Measurements from ENCODE around the gene OCLN.

The OCLN gene

GRCh38 chr5:69493396-69494133, 975 bp downstream of the OCLN start:
- no peak overlapping the region for H3K27ac ChIP-seq (ENCODE audit: low read length)
- peaks cover 34% of the 10 kb centered on the region for H3K27me3 ChIP-seq (ENCODE audit: control insufficient read depth, insufficient read depth, low read length)
- H3K9ac ChIP-seq (ENCODE audit: low read length) = peak overlapping the region; percentile 84
- peak overlapping the region; percentile 80 for H3K4me3 ChIP-seq (ENCODE audit: low read length)
- peaks cover 4% of the 10 kb centered on the region for H3K4me1 ChIP-seq (ENCODE audit: control insufficient read depth, low read depth, low read length)
- no peaks in the 10 kb centered on the region for H3K9me3 ChIP-seq (ENCODE audit: control insufficient read depth, low read depth, low read length)
- H3K36me3 ChIP-seq (ENCODE audit: control insufficient read depth, low read depth, low read length) = no peaks in the 10 kb centered on the region

GRCh38 chr5:69494452-69494851, 1.9 kb downstream of the OCLN start:
- peaks cover 4% of the 10 kb centered on the region for H3K4me1 ChIP-seq (ENCODE audit: control insufficient read depth, low read depth, low read length)
- peaks cover 34% of the 10 kb centered on the region for H3K27me3 ChIP-seq (ENCODE audit: control insufficient read depth, insufficient read depth, low read length)
- no peaks in the 10 kb centered on the region for H3K9me3 ChIP-seq (ENCODE audit: control insufficient read depth, low read depth, low read length)
- peak overlapping the region; percentile 80 for H3K4me3 ChIP-seq (ENCODE audit: low read length)
- no peaks in the 10 kb centered on the region for H3K36me3 ChIP-seq (ENCODE audit: control insufficient read depth, low read depth, low read length)
- H3K27ac ChIP-seq (ENCODE audit: low read length) = no peak overlapping the region
- peak overlapping the region; percentile 84 for H3K9ac ChIP-seq (ENCODE audit: low read length)

DNA sequence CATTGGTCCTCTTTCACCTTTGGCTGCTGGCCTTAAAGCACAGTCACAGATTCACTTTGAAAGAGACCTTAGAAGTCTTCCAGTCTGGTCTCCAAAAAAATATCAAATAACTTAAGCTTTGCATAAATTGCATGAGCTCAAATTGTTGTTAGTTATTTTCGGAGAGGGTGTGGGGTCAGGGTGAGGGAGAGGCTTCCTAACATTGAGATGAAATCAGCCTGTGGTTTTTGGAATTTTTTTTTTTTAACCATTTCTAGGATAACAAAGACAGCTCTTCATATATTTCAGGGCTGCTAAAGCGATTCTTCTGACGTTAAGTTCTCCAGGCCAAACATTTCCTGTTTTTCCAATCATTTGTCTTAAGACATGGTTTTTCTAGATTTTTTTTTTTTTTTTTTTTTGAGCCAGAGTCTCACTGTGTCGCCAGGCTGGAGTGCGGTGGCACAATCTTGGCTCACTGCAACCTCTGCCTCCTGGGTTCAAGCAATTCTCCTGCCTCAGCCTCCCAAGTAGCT, 4.5 kb downstream of the OCLN start:
- H3K4me1 ChIP-seq (ENCODE audit: control insufficient read depth, low read depth, low read length) = peaks cover 10% of the 10 kb centered on the region
- H3K27me3 ChIP-seq (ENCODE audit: control insufficient read depth, insufficient read depth, low read length) = peaks cover 17% of the 10 kb centered on the region
- H3K9me3 ChIP-seq (ENCODE audit: control insufficient read depth, low read depth, low read length) = no peaks in the 10 kb centered on the region
- H3K27ac ChIP-seq (ENCODE audit: low read length) = no peak overlapping the region
- H3K4me3 ChIP-seq (ENCODE audit: low read length) = no peak overlapping the region
- no peak overlapping the region for H3K9ac ChIP-seq (ENCODE audit: low read length)
- H3K36me3 ChIP-seq (ENCODE audit: control insufficient read depth, low read depth, low read length) = no peaks in the 10 kb centered on the region

- Histone ChIP-seq H3K27ac (ENCODE audit: low read length) (no peak overlapping the region), H3K9me3 (ENCODE audit: control insufficient read depth, low read depth, low read length) (no peaks in the 10 kb centered on the region), H3K9ac (ENCODE audit: low read length) (no peak overlapping the region), H3K4me3 (ENCODE audit: low read length) (no peak overlapping the region), H3K36me3 (ENCODE audit: control insufficient read depth, low read depth, low read length) (no peaks in the 10 kb centered on the region), H3K27me3 (ENCODE audit: control insufficient read depth, insufficient read depth, low read length) (peaks cover 14% of the 10 kb centered on the region), H3K4me1 (ENCODE audit: control insufficient read depth, low read depth, low read length) (peaks cover 23% of the 10 kb centered on the region)
Measured at GRCh38 chr5:69498384-69498783, 5.8 kb downstream of the OCLN start.

DNA sequence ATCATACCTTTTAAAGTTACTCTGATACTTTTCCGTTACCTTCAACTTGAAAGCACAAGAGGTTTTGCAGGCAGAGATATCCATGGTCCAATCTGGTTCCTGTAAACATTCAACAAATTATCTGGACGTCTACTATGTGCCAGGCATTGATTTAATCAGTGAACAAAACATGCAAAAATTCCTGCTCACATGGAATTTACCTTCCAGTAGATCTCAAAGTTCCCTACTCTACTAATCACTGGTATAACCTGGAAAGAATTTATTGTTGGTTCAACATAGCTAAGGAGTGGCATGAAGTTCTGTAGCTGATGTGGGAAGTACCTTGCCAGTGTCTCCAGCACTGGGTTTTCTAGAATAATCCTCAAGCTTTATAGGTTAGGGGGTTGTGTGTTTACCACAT, 9.8 kb downstream of the OCLN start:
- Histone ChIP-seq H3K9ac (ENCODE audit: low read length) (peak overlapping the region; percentile 18), H3K9me3 (ENCODE audit: control insufficient read depth, low read depth, low read length) (no peaks in the 10 kb centered on the region), H3K36me3 (ENCODE audit: control insufficient read depth, low read depth, low read length) (peaks cover 9% of the 10 kb centered on the region), H3K27ac (ENCODE audit: low read length) (peak overlapping the region; percentile 41), H3K4me1 (ENCODE audit: control insufficient read depth, low read depth, low read length) (peaks cover 20% of the 10 kb centered on the region), H3K27me3 (ENCODE audit: control insufficient read depth, insufficient read depth, low read length) (no peaks in the 10 kb centered on the region), H3K4me3 (ENCODE audit: low read length) (no peak overlapping the region)

DNA sequence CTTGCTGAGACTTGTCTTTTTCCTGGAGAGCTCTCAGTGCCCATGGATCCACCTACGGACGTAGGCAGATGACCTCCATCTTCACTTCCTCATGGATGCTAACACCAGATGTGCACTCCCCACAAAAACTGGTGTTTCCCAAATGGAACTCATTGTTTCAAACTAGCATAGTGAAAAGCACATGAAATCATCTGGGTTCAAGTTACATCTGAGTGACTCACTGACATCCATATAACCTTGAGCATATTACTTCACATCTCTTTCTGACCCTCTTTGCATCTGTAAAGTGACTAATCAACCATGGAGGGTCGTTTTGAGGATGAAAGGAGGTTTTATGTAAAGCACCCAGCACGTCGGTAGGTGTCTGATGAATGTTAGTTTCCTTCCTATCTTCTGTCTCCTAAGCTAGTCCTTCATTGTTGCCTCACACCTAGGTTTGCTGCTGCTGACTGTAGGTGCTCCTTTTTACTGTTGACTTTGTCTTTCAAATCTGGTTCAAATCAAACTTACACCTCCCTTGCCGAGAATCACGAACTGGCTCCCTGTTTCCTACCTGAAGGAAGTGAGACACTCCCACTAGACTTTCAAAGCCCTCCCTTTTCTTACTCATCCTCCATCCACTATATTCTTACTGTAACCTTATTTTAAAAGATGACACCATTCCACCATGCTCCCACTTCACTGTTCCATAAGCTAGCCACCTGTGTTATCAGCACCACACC, 10.3 kb downstream of the OCLN start:
- H3K27ac ChIP-seq (ENCODE audit: low read length) = peak overlapping the region; percentile 41
- no peaks in the 10 kb centered on the region for H3K9me3 ChIP-seq (ENCODE audit: control insufficient read depth, low read depth, low read length)
- H3K36me3 ChIP-seq (ENCODE audit: control insufficient read depth, low read depth, low read length) = peaks cover 9% of the 10 kb centered on the region
- H3K4me3 ChIP-seq (ENCODE audit: low read length) = no peak overlapping the region
- peak overlapping the region; percentile 18 for H3K9ac ChIP-seq (ENCODE audit: low read length)
- no peaks in the 10 kb centered on the region for H3K27me3 ChIP-seq (ENCODE audit: control insufficient read depth, insufficient read depth, low read length)
- H3K4me1 ChIP-seq (ENCODE audit: control insufficient read depth, low read depth, low read length) = peaks cover 20% of the 10 kb centered on the region

DNA sequence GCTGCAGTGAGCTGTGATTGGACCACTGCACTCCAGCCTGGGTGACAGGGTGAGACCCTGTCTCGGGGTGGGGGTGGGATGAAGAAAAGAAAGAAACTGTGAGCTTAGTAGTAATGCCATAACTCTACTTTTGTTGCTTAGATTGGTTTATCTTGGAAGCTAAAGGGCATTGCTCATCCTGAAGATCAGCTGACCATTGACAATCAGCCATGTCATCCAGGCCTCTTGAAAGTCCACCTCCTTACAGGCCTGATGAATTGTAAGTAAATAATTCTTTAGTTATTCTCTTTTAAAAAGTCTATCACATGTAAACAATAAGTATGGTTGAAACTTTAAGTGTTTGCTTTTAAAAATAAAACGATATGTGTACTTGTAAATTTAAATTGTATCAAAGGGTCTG, 11.4 kb downstream of the OCLN start:
- Histone ChIP-seq H3K27ac (ENCODE audit: low read length) (no peak overlapping the region), H3K9me3 (ENCODE audit: control insufficient read depth, low read depth, low read length) (no peaks in the 10 kb centered on the region), H3K4me3 (ENCODE audit: low read length) (no peak overlapping the region), H3K9ac (ENCODE audit: low read length) (no peak overlapping the region), H3K4me1 (ENCODE audit: control insufficient read depth, low read depth, low read length) (peaks cover 20% of the 10 kb centered on the region), H3K36me3 (ENCODE audit: control insufficient read depth, low read depth, low read length) (peaks cover 13% of the 10 kb centered on the region), H3K27me3 (ENCODE audit: control insufficient read depth, insufficient read depth, low read length) (no peaks in the 10 kb centered on the region)

GRCh38 chr5:69505306-69505705, 12.7 kb downstream of the OCLN start:
- H3K4me3 ChIP-seq (ENCODE audit: low read length) = no peak overlapping the region
- H3K27me3 ChIP-seq (ENCODE audit: control insufficient read depth, insufficient read depth, low read length) = no peaks in the 10 kb centered on the region
- no peak overlapping the region for H3K9ac ChIP-seq (ENCODE audit: low read length)
- H3K36me3 ChIP-seq (ENCODE audit: control insufficient read depth, low read depth, low read length) = peaks cover 25% of the 10 kb centered on the region
- H3K27ac ChIP-seq (ENCODE audit: low read length) = no peak overlapping the region
- no peaks in the 10 kb centered on the region for H3K9me3 ChIP-seq (ENCODE audit: control insufficient read depth, low read depth, low read length)
- peaks cover 15% of the 10 kb centered on the region for H3K4me1 ChIP-seq (ENCODE audit: control insufficient read depth, low read depth, low read length)

DNA sequence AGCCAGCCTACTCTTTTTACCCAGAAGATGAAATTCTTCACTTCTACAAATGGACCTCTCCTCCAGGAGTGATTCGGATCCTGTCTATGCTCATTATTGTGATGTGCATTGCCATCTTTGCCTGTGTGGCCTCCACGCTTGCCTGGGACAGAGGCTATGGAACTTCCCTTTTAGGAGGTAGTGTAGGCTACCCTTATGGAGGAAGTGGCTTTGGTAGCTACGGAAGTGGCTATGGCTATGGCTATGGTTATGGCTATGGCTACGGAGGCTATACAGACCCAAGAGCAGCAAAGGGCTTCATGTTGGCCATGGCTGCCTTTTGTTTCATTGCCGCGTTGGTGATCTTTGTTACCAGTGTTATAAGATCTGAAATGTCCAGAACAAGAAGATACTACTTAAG, 16.6 kb downstream of the OCLN start:
- Histone ChIP-seq H3K4me1 (ENCODE audit: control insufficient read depth, low read depth, low read length) (no peaks in the 10 kb centered on the region), H3K4me3 (ENCODE audit: low read length) (no peak overlapping the region), H3K27me3 (ENCODE audit: control insufficient read depth, insufficient read depth, low read length) (no peaks in the 10 kb centered on the region), H3K9ac (ENCODE audit: low read length) (no peak overlapping the region), H3K9me3 (ENCODE audit: control insufficient read depth, low read depth, low read length) (no peaks in the 10 kb centered on the region), H3K27ac (ENCODE audit: low read length) (no peak overlapping the region), H3K36me3 (ENCODE audit: control insufficient read depth, low read depth, low read length) (peaks cover 38% of the 10 kb centered on the region)

GRCh38 chr5:69510694-69511093, 18.1 kb downstream of the OCLN start:
- no peaks in the 10 kb centered on the region for H3K27me3 ChIP-seq (ENCODE audit: control insufficient read depth, insufficient read depth, low read length)
- H3K4me1 ChIP-seq (ENCODE audit: control insufficient read depth, low read depth, low read length) = no peaks in the 10 kb centered on the region
- H3K36me3 ChIP-seq (ENCODE audit: control insufficient read depth, low read depth, low read length) = peaks cover 33% of the 10 kb centered on the region
- no peak overlapping the region for H3K9ac ChIP-seq (ENCODE audit: low read length)
- no peak overlapping the region for H3K4me3 ChIP-seq (ENCODE audit: low read length)
- H3K9me3 ChIP-seq (ENCODE audit: control insufficient read depth, low read depth, low read length) = no peaks in the 10 kb centered on the region
- H3K27ac ChIP-seq (ENCODE audit: low read length) = no peak overlapping the region

DNA sequence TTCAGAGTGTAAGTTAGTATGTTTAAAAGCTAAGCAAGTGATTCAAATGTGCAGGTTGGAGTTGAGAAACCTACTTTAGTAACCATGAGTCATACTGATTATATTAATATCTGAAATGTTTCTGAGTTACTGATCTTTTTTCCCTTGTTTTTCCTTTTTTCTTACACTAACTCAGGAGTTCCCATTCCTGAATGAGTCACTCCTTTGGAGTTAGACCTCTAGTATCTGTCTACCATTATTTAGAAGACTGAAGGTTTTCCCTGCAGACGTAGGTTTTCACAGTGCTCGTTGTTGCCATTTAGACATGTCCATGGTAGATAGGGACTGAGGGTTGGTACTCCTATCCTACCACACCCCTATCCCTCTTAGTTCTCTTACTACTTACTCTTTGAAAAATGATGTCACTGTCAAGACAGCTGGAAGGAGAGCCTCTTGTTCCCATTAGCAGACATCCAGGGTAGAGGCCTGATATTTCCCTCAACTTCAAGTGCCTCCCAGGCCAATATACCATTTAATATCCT, 20.2 kb downstream of the OCLN start:
- no peaks in the 10 kb centered on the region for H3K4me1 ChIP-seq (ENCODE audit: control insufficient read depth, low read depth, low read length)
- H3K9ac ChIP-seq (ENCODE audit: low read length) = no peak overlapping the region
- H3K4me3 ChIP-seq (ENCODE audit: low read length) = no peak overlapping the region
- no peak overlapping the region for H3K27ac ChIP-seq (ENCODE audit: low read length)
- no peaks in the 10 kb centered on the region for H3K9me3 ChIP-seq (ENCODE audit: control insufficient read depth, low read depth, low read length)
- H3K36me3 ChIP-seq (ENCODE audit: control insufficient read depth, low read depth, low read length) = peaks cover 28% of the 10 kb centered on the region
- H3K27me3 ChIP-seq (ENCODE audit: control insufficient read depth, insufficient read depth, low read length) = no peaks in the 10 kb centered on the region
